PC-3 (cell line): ENCODE measurements around the gene ENPP1. TPM values are rescaled to one million over a fixed set of nuclear protein-coding genes. Genes with fewer than 3 reads are reported as not detected.

Experiments used
- ATAC-seq: fragments of 200-7000 bp; cut with Tn5 transposase; 2 replicates; pipeline ENCODE4 v1.9.1; 2020; ENCODE audit warnings: mild to moderate bottlenecking, moderate library complexity
- BruUV-seq: library from RNA; stranded (reverse); fragments of 400-500 nt; replicated peaks from 2 replicates; lab custom pipeline; 2021; lab: Mats Ljungman, UMichigan
- CTCF ChIA-PET: fragments of 300-600 bp; sonication (Branson Sonifier 250); formaldehyde crosslinking; loops from one replicate; lab custom pipeline; 2022; ENCODE audit warnings: antibody characterized with exemption; lab: Charles Lee
- POLR2A ChIA-PET: fragments of 300-600 bp; sonication (Branson Sonifier 250); formaldehyde crosslinking; loops from one replicate; lab custom pipeline; 2022; ENCODE audit warnings: antibody characterized with exemption; ENCODE audit not compliant: unreplicated experiment; lab: Charles Lee
- DNase-seq: peaks from one replicate; pipeline ENCODE4 v3.0.0-alpha.2; 2015
- H2AFZ ChIP-seq: fragments of 300-600 bp; sonication (generic); 2 replicates; pipeline ENCODE4 v1.6.0; 2016; ENCODE audit warnings: antibody characterized with exemption, low read length
- H3F3A ChIP-seq: fragments of 300-600 bp; sonication (generic); one replicate; pipeline ENCODE4 v1.6.0; 2017; ENCODE audit warnings: antibody characterized with exemption, low read length, control low read depth, mild to moderate bottlenecking; ENCODE audit not compliant: unreplicated experiment
- H3K27ac ChIP-seq: fragments of 300-600 bp; sonication (generic); 2 replicates; pipeline ENCODE4 v1.5.1; 2016; ENCODE audit warnings: mild to moderate bottlenecking, low read length
- H3K27me3 ChIP-seq: fragments of 300-600 bp; sonication (generic); 2 replicates; pipeline ENCODE4 v1.6.1; 2016; ENCODE audit warnings: low read length, mixed read lengths
- H3K36me3 ChIP-seq: fragments of 300-600 bp; sonication (generic); 2 replicates; pipeline ENCODE4 v1.6.1; 2016; ENCODE audit warnings: low read depth, mixed run types, low read length, mixed read lengths
- H3K4me1 ChIP-seq: fragments of 300-600 bp; sonication (generic); 2 replicates; pipeline ENCODE4 v1.5.1; 2016; ENCODE audit warnings: low read length; ENCODE audit not compliant: insufficient read depth
- H3K4me2 ChIP-seq: fragments of 300-600 bp; sonication (generic); 2 replicates; pipeline ENCODE4 v1.6.0; 2016; ENCODE audit warnings: low read length
- H3K4me3 ChIP-seq: fragments of 300-600 bp; sonication (generic); 2 replicates; pipeline ENCODE4 v1.5.1; 2016; ENCODE audit warnings: mild to moderate bottlenecking, low read length, mixed read lengths
- H3K79me2 ChIP-seq: fragments of 300-600 bp; sonication (generic); 2 replicates; pipeline ENCODE4 v1.6.1; 2017; ENCODE audit warnings: low read length, mixed read lengths
- H3K9ac ChIP-seq: fragments of 300-600 bp; sonication (generic); 2 replicates; pipeline ENCODE4 v1.6.0; 2016; ENCODE audit warnings: mild to moderate bottlenecking, low read length
- H3K9me2 ChIP-seq: fragments of 300-600 bp; sonication (generic); replicated peaks from 2 replicates; pipeline ENCODE4 v1.6.1; 2016; ENCODE audit warnings: mixed run types, low read length, mixed read lengths
- H3K9me3 ChIP-seq: fragments of 300-600 bp; sonication (generic); 2 replicates; pipeline ENCODE4 v1.6.1; 2016; ENCODE audit warnings: low read length, mixed read lengths
- H4K20me1 ChIP-seq: fragments of 300-600 bp; sonication (generic); 2 replicates; pipeline ENCODE4 v1.6.1; 2016; ENCODE audit warnings: low read length, mixed read lengths
- EZH2 ChIP-seq: fragments of 300-600 bp; sonication (generic); IDR thresholded peaks from one replicate; pipeline ENCODE4 v1.6.1; 2017; ENCODE audit warnings: antibody characterized with exemption, mild to moderate bottlenecking, low read length; ENCODE audit not compliant: unreplicated experiment
- EZH2phosphoT487 ChIP-seq: fragments of 300-600 bp; sonication (generic); IDR thresholded peaks from 2 replicates; pipeline ENCODE4 v1.6.1; 2018; ENCODE audit warnings: mild to moderate bottlenecking, antibody characterized with exemption, low read length, borderline replicate concordance
- intact Hi-C: fragments of 100-400 bp; cut with micrococcal nuclease; formaldehyde crosslinking; loops from 2 replicates; pipeline ENCODE4 v1.9.0; 2023
- total RNA-seq: library from RNA; depleted of rRNA; stranded (reverse); fragments of >200 nt; gene quantifications from 2 replicates; pipeline ENCODE4 v1.2.3, GENCODE V29; 2014
- TF ChIP-seq, protein P1 (sequence below): fragments of 300-600 bp; sonication (generic); conservative IDR thresholded peaks from 2 replicates; pipeline ENCODE4 v1.5.1; 2017; ENCODE audit warnings: antibody characterized with exemption, low read depth, mild to moderate bottlenecking, low read length

Gene ENPP1
- total RNA-seq, 1 experiment from 2014 or later: 5.1 TPM

- no peak overlapping the region for H2AFZ ChIP-seq
- intact Hi-C loops: loop anchor here (5.0 kb wide), 1 partner anchor 348 kb away; no protein-coding TSS in a partner anchor
- H3F3A ChIP-seq: no peaks in the 10 kb centered on the region
- no peak overlapping the region for H3K4me3 ChIP-seq
- H3K27me3 ChIP-seq: no peaks in the 10 kb centered on the region
- H3K79me2 ChIP-seq: no peaks in the 10 kb centered on the region
- ChIA-PET CTCF (no interaction called here), POLR2A (no interaction called here)
- H3K4me2 ChIP-seq: no peak overlapping the region
- no peaks in the 10 kb centered on the region for H3K36me3 ChIP-seq
- no TSS peak for BruUV-seq
- no peaks in the 10 kb centered on the region for H3K9me3 ChIP-seq
- DNase-seq: no peak
- H3K4me1 ChIP-seq: peaks cover 4% of the 10 kb centered on the region; the same call in 1 of the 2 replicates
- no peaks in the 10 kb centered on the region for H3K9me2 ChIP-seq
- no peak overlapping the region for H3K9ac ChIP-seq
- H4K20me1 ChIP-seq: no peaks in the 10 kb centered on the region
- ATAC-seq: no peak
- TF ChIP-seq, protein P1, sequence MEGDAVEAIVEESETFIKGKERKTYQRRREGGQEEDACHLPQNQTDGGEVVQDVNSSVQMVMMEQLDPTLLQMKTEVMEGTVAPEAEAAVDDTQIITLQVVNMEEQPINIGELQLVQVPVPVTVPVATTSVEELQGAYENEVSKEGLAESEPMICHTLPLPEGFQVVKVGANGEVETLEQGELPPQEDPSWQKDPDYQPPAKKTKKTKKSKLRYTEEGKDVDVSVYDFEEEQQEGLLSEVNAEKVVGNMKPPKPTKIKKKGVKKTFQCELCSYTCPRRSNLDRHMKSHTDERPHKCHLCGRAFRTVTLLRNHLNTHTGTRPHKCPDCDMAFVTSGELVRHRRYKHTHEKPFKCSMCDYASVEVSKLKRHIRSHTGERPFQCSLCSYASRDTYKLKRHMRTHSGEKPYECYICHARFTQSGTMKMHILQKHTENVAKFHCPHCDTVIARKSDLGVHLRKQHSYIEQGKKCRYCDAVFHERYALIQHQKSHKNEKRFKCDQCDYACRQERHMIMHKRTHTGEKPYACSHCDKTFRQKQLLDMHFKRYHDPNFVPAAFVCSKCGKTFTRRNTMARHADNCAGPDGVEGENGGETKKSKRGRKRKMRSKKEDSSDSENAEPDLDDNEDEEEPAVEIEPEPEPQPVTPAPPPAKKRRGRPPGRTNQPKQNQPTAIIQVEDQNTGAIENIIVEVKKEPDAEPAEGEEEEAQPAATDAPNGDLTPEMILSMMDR: no peak; the same call in 1 of the 2 replicates
- TF ChIP-seq EZH2phosphoT487: no peak
- TF ChIP-seq EZH2: no peak
- no peak overlapping the region for H3K27ac ChIP-seq
Observed at GRCh38 chr6:131929264-131929663, 121.4 kb downstream of the ENPP1 start.

GRCh38 chr6:131929976-131930375 is 122.2 kb downstream of the ENPP1 start:
- TF ChIP-seq, protein P1: no peak
- TF ChIP-seq EZH2: no peak
- TF ChIP-seq EZH2phosphoT487: no peak
- no peaks in the 10 kb centered on the region for H4K20me1 ChIP-seq
- no peak for ATAC-seq
- no peaks in the 10 kb centered on the region for H3K9me2 ChIP-seq
- DNase-seq: no peak
- no peak overlapping the region for H3K27ac ChIP-seq
- intact Hi-C loops: loop anchor here (5.0 kb wide), 1 partner anchor 347 kb away; no protein-coding TSS in a partner anchor
- peaks cover 4% of the 10 kb centered on the region; the same call in 1 of the 2 replicates for H3K4me1 ChIP-seq
- H3K4me3 ChIP-seq: no peak overlapping the region
- H3K36me3 ChIP-seq: no peaks in the 10 kb centered on the region
- no peak overlapping the region for H2AFZ ChIP-seq
- H3F3A ChIP-seq: no peaks in the 10 kb centered on the region
- no peaks in the 10 kb centered on the region for H3K9me3 ChIP-seq
- ChIA-PET POLR2A (no interaction called here), CTCF (no interaction called here)
- no peaks in the 10 kb centered on the region for H3K79me2 ChIP-seq
- no TSS peak for BruUV-seq
- H3K27me3 ChIP-seq: no peaks in the 10 kb centered on the region
- no peak overlapping the region for H3K9ac ChIP-seq
- H3K4me2 ChIP-seq: no peak overlapping the region

DNA sequence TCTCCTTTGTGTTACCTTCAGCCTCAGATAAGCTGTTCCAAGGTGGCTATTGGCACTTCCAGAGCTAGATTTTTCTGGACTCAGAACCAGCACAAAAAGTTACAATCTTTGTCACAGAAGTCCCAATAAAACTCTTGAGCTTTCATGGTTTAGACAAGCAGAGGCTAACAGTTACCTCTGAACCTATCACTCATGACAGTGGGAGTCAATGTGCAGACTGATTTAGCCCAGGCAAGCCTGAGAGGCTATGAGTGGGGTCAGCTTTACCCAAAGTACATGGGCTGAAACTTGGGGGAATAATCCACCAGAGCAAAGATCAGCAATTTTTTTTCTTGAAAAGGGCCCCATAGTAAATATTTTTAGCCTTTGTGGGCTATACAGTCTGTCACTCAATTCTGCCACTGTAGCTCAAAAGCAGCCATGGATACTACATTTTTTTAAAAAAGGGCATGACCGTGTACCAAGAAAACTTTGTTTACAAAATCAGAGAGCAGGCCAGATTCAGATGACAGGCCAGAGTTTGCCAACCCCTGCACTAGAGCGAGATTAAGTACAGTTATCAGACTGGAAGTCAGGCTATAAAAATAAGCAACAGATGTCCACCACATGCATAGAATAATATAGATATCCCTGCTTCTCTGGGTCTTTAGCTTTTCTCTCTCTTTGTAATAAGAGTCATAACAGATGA is 123.4 kb downstream of the ENPP1 start:
- no peaks in the 10 kb centered on the region for H3K9me3 ChIP-seq
- H3K27me3 ChIP-seq: no peaks in the 10 kb centered on the region
- no peak overlapping the region for H3K4me3 ChIP-seq
- no peaks in the 10 kb centered on the region for H3K9me2 ChIP-seq
- no TSS peak for BruUV-seq
- no peaks in the 10 kb centered on the region for H4K20me1 ChIP-seq
- TF ChIP-seq, protein P1: no peak
- TF ChIP-seq EZH2: no peak
- ATAC-seq (no peak), DNase-seq (no peak)
- no peaks in the 10 kb centered on the region for H3F3A ChIP-seq
- no peak overlapping the region for H3K27ac ChIP-seq
- no peak overlapping the region for H3K9ac ChIP-seq
- intact Hi-C loops: no loop called here
- H2AFZ ChIP-seq: no peak overlapping the region
- H3K79me2 ChIP-seq: no peaks in the 10 kb centered on the region
- H3K36me3 ChIP-seq: no peaks in the 10 kb centered on the region
- no peak overlapping the region for H3K4me2 ChIP-seq
- POLR2A ChIA-PET: interaction anchor here (0.5 kb wide), 1 partner anchor 20 kb away, joined by 4 read pairs; the partner anchor contains the start of gene CCN2
- CTCF ChIA-PET: no interaction called here
- no peaks in the 10 kb centered on the region for H3K4me1 ChIP-seq
